Kidney (tissue), 14 donors: Measurements from ENCODE around the gene ATXN8OS. TPM values are rescaled to one million over a fixed set of nuclear protein-coding genes. Genes with fewer than 3 reads are reported as not detected.

Source experiments
- DNase-seq, 5 donors: peaks; one replicate each; pipeline ENCODE4 v3.0.0-alpha.2; 2013 to 2020
- FAIRE-seq: peaks from 2 replicates; lab custom pipeline; 2012; peaks lifted over from hg19 to GRCh38; lab: Jason Lieb, UNC
- H3K27ac ChIP-seq, 2 donors: one replicate each; pipeline ENCODE4 v1.7.0; 2013; ENCODE audit warnings: low read depth in 2 of 2, low read length in 2 of 2, inconsistent platforms in 1 of 2
- H3K27me3 ChIP-seq: one replicate; pipeline ENCODE4 v1.7.1; 2013; ENCODE audit warnings: low read length, inconsistent platforms; ENCODE audit not compliant: control insufficient read depth, insufficient read depth
- H3K36me3 ChIP-seq, 3 donors: one replicate each; pipeline versions ENCODE4 v1.7.0 to v1.7.1; 2013; ENCODE audit warnings: low read length in 3 of 3, control low read depth in 1 of 3, inconsistent platforms in 1 of 3; ENCODE audit not compliant: insufficient read depth in 3 of 3, control insufficient read depth in 2 of 3
- H3K4me1 ChIP-seq, 3 donors: one replicate each; pipeline versions ENCODE4 v1.7.0 to v1.7.1; 2013; ENCODE audit warnings: low read length in 3 of 3, inconsistent platforms in 1 of 3, low read depth in 1 of 3; ENCODE audit not compliant: control insufficient read depth in 2 of 3, insufficient read depth in 2 of 3
- H3K4me3 ChIP-seq, 3 donors: one replicate each; pipeline versions ENCODE4 v1.7.0 to v1.8.1; 2013; ENCODE audit warnings: low read length in 3 of 3, control low read depth in 1 of 3, inconsistent platforms in 1 of 3
- H3K9ac ChIP-seq, 3 donors: one replicate each; pipeline versions ENCODE4 v1.7.0 to v1.7.1; 2013; ENCODE audit warnings: low read length in 3 of 3, control low read depth in 1 of 3, inconsistent platforms in 1 of 3
- H3K9me3 ChIP-seq, 3 donors: one replicate each; pipeline versions ENCODE4 v1.7.0 to v1.7.1; 2013; ENCODE audit warnings: low read length in 3 of 3, control low read depth in 1 of 3, inconsistent platforms in 1 of 3; ENCODE audit not compliant: control insufficient read depth in 2 of 3, insufficient read depth in 1 of 3
- CTCF ChIP-seq: IDR thresholded peaks from 3 replicates; pipeline ENCODE4 v1.5.1; 2012; ENCODE audit warnings: mild to moderate bottlenecking, moderate library complexity, borderline replicate concordance; ENCODE audit not compliant: insufficient read depth; ENCODE audit errors: extremely low read depth
- intact Hi-C: fragments of 100-400 bp; cut with DNase I; formaldehyde crosslinking; loops from one replicate; pipeline ENCODE4 v1.11.1; 2022
- polyA plus RNA-seq: library from polyadenylated mRNA; stranded (reverse); fragments of 350-450 nt; fragmentation: Illumina TruSeq; extraction: RNeasy Lipid Tissue Mini Kit (QIAGEN cat#74804); gene quantifications from one replicate; pipeline ENCODE4 v1.2.3, GENCODE V29; 2014; ENCODE audit warnings: low read depth, low replicate concordance; ENCODE audit not compliant: insufficient read depth
- total RNA-seq: library from RNA; stranded (reverse); fragmentation: NEBNext Ultra II Directional; extraction: Animal tissue kit (Norgen Biotek cat#: 25700); gene quantifications from one replicate; pipeline ENCODE4 v1.2.1, GENCODE V29; 2021
- donor health status: control.
- donor health status: control.
- donor health status: control.
- donor health status: control.
- donor health status: control.
- donor health status: DM: yes; HTN: yes; CAD: no.
- donor health status: Normal renal cell carcinoma (clear cell type).

The ATXN8OS gene
- total and polyA plus RNA-seq, 2 donors from 2014 or later: not detected

- Histone ChIP-seq H3K9me3 (no peaks in the 10 kb centered on the region), H3K27ac (no peak overlapping the region), H3K36me3 (no peaks in the 10 kb centered on the region), H3K4me3 (no peak overlapping the region), H3K9ac (no peak overlapping the region), H3K27me3 (no peaks in the 10 kb centered on the region), H3K4me1 (no peaks in the 10 kb centered on the region)
- intact Hi-C loops: no loop called here
- DNase-seq (no peak), FAIRE-seq (no peak)
- TF ChIP-seq CTCF: no peak
Measured at GRCh38 chr13:70173598-70173959, 66.0 kb downstream of the ATXN8OS start.

- no peak overlapping the region for H3K4me3 ChIP-seq
- no peaks in the 10 kb centered on the region for H3K4me1 ChIP-seq
- H3K36me3 ChIP-seq: no peaks in the 10 kb centered on the region
- no peaks in the 10 kb centered on the region for H3K27me3 ChIP-seq
- H3K9me3 ChIP-seq: no peaks in the 10 kb centered on the region
- H3K9ac ChIP-seq: no peak overlapping the region
- DNase-seq (no peak), FAIRE-seq (no peak)
- intact Hi-C loops: no loop called here
- no peak overlapping the region for H3K27ac ChIP-seq
- TF ChIP-seq CTCF: no peak
Measured at GRCh38 chr13:70178346-70178745, 70.7 kb downstream of the ATXN8OS start.

Other genes starting within 250 kb of the ATXN8OS start
- not detected for gene KLHL1, start 626 bp downstream of the ATXN8OS start, total RNA-seq
- gene KLHL1, start 626 bp downstream of the ATXN8OS start, polyA plus RNA-seq: 0.13 TPM